Neural cell (in vitro differentiated cells): ENCODE measurements around the gene ZFP90. TPM values are rescaled to one million over a fixed set of nuclear protein-coding genes. Genes with fewer than 3 reads are reported as not detected.

Experiments
- H2AFZ ChIP-seq: fragments of 200-600, 300-800 bp; sonication (generic), shearing (Covaris generic); 2 replicates; pipeline ENCODE4 v1.6.0; 2014; ENCODE audit warnings: low read depth, mild to moderate bottlenecking, antibody characterized with exemption, low read length, moderate library complexity
- H3F3A ChIP-seq: fragments of 200-600 bp; shearing (Covaris generic); 2 replicates; pipeline ENCODE4 v1.6.1; 2016; ENCODE audit warnings: mild to moderate bottlenecking, moderate library complexity, mixed read lengths, antibody characterized with exemption, low read length; ENCODE audit not compliant: insufficient read depth, poor library complexity, severe bottlenecking
- H3K27ac ChIP-seq: fragments of 200-600, 300-800 bp; sonication (generic), shearing (Covaris generic); 2 replicates; pipeline ENCODE4 v1.5.1; 2014; ENCODE audit warnings: mild to moderate bottlenecking, low read length, moderate library complexity
- H3K27me3 ChIP-seq: fragments of 300-800, 200-600 bp; sonication (generic), shearing (Covaris generic); 2 replicates; pipeline ENCODE4 v1.6.0; 2014; ENCODE audit warnings: mild to moderate bottlenecking, low read depth, low read length, moderate library complexity; ENCODE audit not compliant: insufficient read depth
- H3K36me3 ChIP-seq: fragments of 300-800, 200-600 bp; sonication (generic), shearing (Covaris generic); 2 replicates; pipeline ENCODE4 v1.5.1; 2014; ENCODE audit warnings: mild to moderate bottlenecking, antibody characterized with exemption, low read length, moderate library complexity; ENCODE audit not compliant: insufficient read depth
- H3K4me2 ChIP-seq: fragments of 300-800, 200-600 bp; sonication (generic), shearing (Covaris generic); 2 replicates; pipeline ENCODE4 v1.6.0; 2014; ENCODE audit warnings: mild to moderate bottlenecking, low read length
- H3K4me3 ChIP-seq: fragments of 300-800, 200-600 bp; sonication (generic), shearing (Covaris generic); 2 replicates; pipeline ENCODE4 v1.5.1; 2014; ENCODE audit warnings: mild to moderate bottlenecking, low read length, moderate library complexity
- H3K79me2 ChIP-seq: fragments of 200-600 bp; shearing (Covaris generic); replicated peaks from 2 replicates; pipeline ENCODE4 v1.6.0; 2014; ENCODE audit warnings: mild to moderate bottlenecking, low read length, moderate library complexity; ENCODE audit not compliant: insufficient read depth
- H3K9ac ChIP-seq: fragments of 300-800, 200-600 bp; sonication (generic), shearing (Covaris generic); 2 replicates; pipeline ENCODE4 v1.6.1; 2016; ENCODE audit warnings: mild to moderate bottlenecking, low read length, mixed read lengths
- H3K9me2 ChIP-seq: fragments of 200-600 bp; shearing (Covaris generic); 2 replicates; pipeline ENCODE4 v1.6.1; 2016; ENCODE audit warnings: mild to moderate bottlenecking, low read length, mixed read lengths; ENCODE audit not compliant: insufficient read depth
- H3K9me3 ChIP-seq: fragments of 200-600, 300-800 bp; sonication (generic), shearing (Covaris generic); 2 replicates; pipeline ENCODE4 v1.6.1; 2016; ENCODE audit warnings: mild to moderate bottlenecking, mixed run types, low read length, moderate library complexity, mixed read lengths
- H4K20me1 ChIP-seq: fragments of 200-600 bp; shearing (Covaris generic); 2 replicates; pipeline ENCODE4 v1.6.1; 2016; ENCODE audit warnings: mild to moderate bottlenecking, mixed run types; ENCODE audit not compliant: insufficient read depth
- CTCF ChIP-seq: fragments of 450-650 bp; IDR thresholded peaks from 2 replicates; pipeline ENCODE4 v1.5.1; 2014; ENCODE audit warnings: antibody characterized with exemption, mild to moderate bottlenecking, moderate library complexity; ENCODE audit not compliant: poor library complexity, severe bottlenecking
- EP300 ChIP-seq: fragments of 450-650 bp; conservative IDR thresholded peaks from 2 replicates; pipeline ENCODE4 v1.6.1; 2014; ENCODE audit warnings: antibody characterized with exemption, mild to moderate bottlenecking, moderate library complexity; ENCODE audit not compliant: poor library complexity, severe bottlenecking
- EZH2 ChIP-seq: fragments of 200-600, 300-800 bp; shearing (Covaris generic), sonication (generic); IDR thresholded peaks from 2 replicates; pipeline ENCODE4 v1.6.1; 2014; ENCODE audit warnings: antibody characterized with exemption, low read length, borderline replicate concordance, mild to moderate bottlenecking; ENCODE audit not compliant: insufficient read depth, poor library complexity, severe bottlenecking
- MXI1 ChIP-seq: fragments of 450-650 bp; conservative IDR thresholded peaks from 2 replicates; pipeline ENCODE4 v1.6.1; 2014; ENCODE audit warnings: antibody characterized with exemption, mild to moderate bottlenecking; ENCODE audit not compliant: poor library complexity, severe bottlenecking
- POLR2AphosphoS5 ChIP-seq: IDR thresholded peaks from 2 replicates; pipeline ENCODE4 v1.6.1; 2012
- RAD21 ChIP-seq: fragments of 450-650 bp; conservative IDR thresholded peaks from 2 replicates; pipeline ENCODE4 v1.6.1; 2014; ENCODE audit warnings: antibody characterized with exemption, mild to moderate bottlenecking, moderate library complexity
- REST ChIP-seq: IDR thresholded peaks from 2 replicates; pipeline ENCODE4 v1.6.1; 2012; ENCODE audit warnings: borderline replicate concordance
- SMC3 ChIP-seq: fragments of 450-650 bp; conservative IDR thresholded peaks from 2 replicates; pipeline ENCODE4 v1.6.1; 2014; ENCODE audit warnings: antibody characterized with exemption, mild to moderate bottlenecking, moderate library complexity; ENCODE audit not compliant: poor library complexity
- TAF1 ChIP-seq: IDR thresholded peaks from 2 replicates; pipeline ENCODE4 v1.6.1; 2012; ENCODE audit warnings: low read depth
- polyA plus RNA-seq: library from polyadenylated mRNA; depleted of rRNA; stranded (reverse); fragments of >200 nt; gene quantifications from 2 replicates; pipeline ENCODE4 v1.2.3, GENCODE V29; 2014

ZFP90 gene
- polyA plus RNA-seq, 1 donor from 2014 or later = 73.6 TPM

GRCh38 chr16:68533937-68534336 lies 5.2 kb upstream of the ZFP90 start:
- H3K27ac ChIP-seq = no peak overlapping the region
- no peaks in the 10 kb centered on the region for H3K79me2 ChIP-seq
- no peaks in the 10 kb centered on the region for H3K36me3 ChIP-seq
- H3K4me3 ChIP-seq = no peak overlapping the region
- H3F3A ChIP-seq = no peaks in the 10 kb centered on the region
- no peaks in the 10 kb centered on the region for H3K27me3 ChIP-seq
- no peak overlapping the region for H3K9ac ChIP-seq
- no peaks in the 10 kb centered on the region for H3K9me2 ChIP-seq
- no peaks in the 10 kb centered on the region for H3K9me3 ChIP-seq
- no peaks in the 10 kb centered on the region for H4K20me1 ChIP-seq
- no peak for TF ChIP-seq REST
- no peak for TF ChIP-seq SMC3
- TF ChIP-seq EP300 = no peak
- no peak for TF ChIP-seq POLR2AphosphoS5
- no peak for TF ChIP-seq RAD21
- TF ChIP-seq EZH2 = no peak
- no peak for TF ChIP-seq TAF1
- TF ChIP-seq MXI1 = no peak
- no peak for TF ChIP-seq CTCF
- H3K4me2 ChIP-seq = no peak overlapping the region
- H2AFZ ChIP-seq = no peak overlapping the region

DNA sequence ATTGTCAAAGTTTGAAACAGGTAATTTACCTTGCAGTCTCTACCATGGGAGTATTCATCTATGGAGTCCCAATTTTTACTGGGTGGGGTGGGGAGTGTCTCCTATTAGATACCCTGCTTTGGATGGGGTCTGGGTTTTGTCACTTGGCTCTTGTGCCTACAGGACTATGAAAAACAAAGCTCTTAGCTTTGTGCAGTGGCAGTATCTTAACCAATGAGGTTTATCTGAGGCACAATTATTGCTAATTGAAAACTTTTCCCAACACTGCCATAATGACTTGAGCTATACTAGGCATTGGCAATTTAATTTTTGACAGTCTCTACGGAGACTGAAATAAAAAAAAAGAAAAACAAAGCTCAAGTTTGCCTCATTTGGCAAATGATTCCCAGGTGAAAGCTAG lies 3.8 kb upstream of the ZFP90 start:
- H3K79me2 ChIP-seq = peaks cover 11% of the 10 kb centered on the region
- H3K9me2 ChIP-seq = no peaks in the 10 kb centered on the region
- no peak overlapping the region for H3K4me3 ChIP-seq
- no peak overlapping the region for H2AFZ ChIP-seq
- H3F3A ChIP-seq = no peaks in the 10 kb centered on the region
- no peak overlapping the region for H3K4me2 ChIP-seq
- TF ChIP-seq SMC3 = no peak
- no peak for TF ChIP-seq REST
- TF ChIP-seq EP300 = no peak
- TF ChIP-seq TAF1 = no peak
- TF ChIP-seq POLR2AphosphoS5 = no peak
- TF ChIP-seq EZH2 = no peak
- no peak for TF ChIP-seq RAD21
- no peak for TF ChIP-seq CTCF
- no peak for TF ChIP-seq MXI1
- no peaks in the 10 kb centered on the region for H3K27me3 ChIP-seq
- no peaks in the 10 kb centered on the region for H3K9me3 ChIP-seq
- no peak overlapping the region for H3K27ac ChIP-seq
- H3K9ac ChIP-seq = no peak overlapping the region
- H4K20me1 ChIP-seq = no peaks in the 10 kb centered on the region
- H3K36me3 ChIP-seq = no peaks in the 10 kb centered on the region
